Measurements from ENCODE around the gene BEND2.

Gene BEND2

DNA sequence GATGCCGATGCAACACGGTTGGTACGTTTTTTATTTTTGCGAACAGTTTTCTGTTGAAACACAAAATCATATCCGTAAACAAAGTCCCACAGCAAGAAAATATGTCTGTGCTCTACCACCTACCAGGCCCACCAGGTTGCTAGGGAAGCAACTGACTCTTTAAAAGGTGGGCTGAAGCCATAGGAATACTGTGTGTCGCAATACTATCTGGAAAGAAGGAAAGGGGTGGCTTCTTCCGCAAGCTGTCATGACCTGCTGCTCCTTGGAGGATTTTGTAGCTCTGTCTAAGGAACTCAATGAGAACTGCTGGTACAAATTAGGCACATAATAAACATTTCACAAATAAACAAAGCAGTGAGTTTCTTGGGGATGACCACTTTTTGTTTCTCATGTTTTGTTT, 46.5 kb downstream of the BEND2 start:
- H3K4me1 ChIP-seq (ENCODE audit: control insufficient read depth, low read length), result no peaks in the 10 kb centered on the region
- H3K9me3 ChIP-seq (ENCODE audit: control insufficient read depth, insufficient read depth, low read length), result no peaks in the 10 kb centered on the region
- TF ChIP-seq EZH2phosphoT487 (IDR thresholded peaks at IDR 0.05; ENCODE audit: borderline replicate concordance, low read length), result no peak
- TF ChIP-seq, protein P1, sequence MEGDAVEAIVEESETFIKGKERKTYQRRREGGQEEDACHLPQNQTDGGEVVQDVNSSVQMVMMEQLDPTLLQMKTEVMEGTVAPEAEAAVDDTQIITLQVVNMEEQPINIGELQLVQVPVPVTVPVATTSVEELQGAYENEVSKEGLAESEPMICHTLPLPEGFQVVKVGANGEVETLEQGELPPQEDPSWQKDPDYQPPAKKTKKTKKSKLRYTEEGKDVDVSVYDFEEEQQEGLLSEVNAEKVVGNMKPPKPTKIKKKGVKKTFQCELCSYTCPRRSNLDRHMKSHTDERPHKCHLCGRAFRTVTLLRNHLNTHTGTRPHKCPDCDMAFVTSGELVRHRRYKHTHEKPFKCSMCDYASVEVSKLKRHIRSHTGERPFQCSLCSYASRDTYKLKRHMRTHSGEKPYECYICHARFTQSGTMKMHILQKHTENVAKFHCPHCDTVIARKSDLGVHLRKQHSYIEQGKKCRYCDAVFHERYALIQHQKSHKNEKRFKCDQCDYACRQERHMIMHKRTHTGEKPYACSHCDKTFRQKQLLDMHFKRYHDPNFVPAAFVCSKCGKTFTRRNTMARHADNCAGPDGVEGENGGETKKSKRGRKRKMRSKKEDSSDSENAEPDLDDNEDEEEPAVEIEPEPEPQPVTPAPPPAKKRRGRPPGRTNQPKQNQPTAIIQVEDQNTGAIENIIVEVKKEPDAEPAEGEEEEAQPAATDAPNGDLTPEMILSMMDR (IDR thresholded peaks at IDR 0.05; ENCODE audit: low read depth, low read length, poor library complexity, severe bottlenecking), result no peak
- no peaks in the 10 kb centered on the region for H4K20me1 ChIP-seq (ENCODE audit: control insufficient read depth, insufficient read depth, low read depth, low read length)
- H3K79me2 ChIP-seq (ENCODE audit: control insufficient read depth, low read length), result no peaks in the 10 kb centered on the region
- no peak overlapping the region for H3K4me2 ChIP-seq (ENCODE audit: low read length)
- no peak overlapping the region for H3K27ac ChIP-seq (ENCODE audit: low read depth, low read length)
- no peaks in the 10 kb centered on the region for H3F3A ChIP-seq (ENCODE audit: control insufficient read depth, insufficient read depth)
- H3K36me3 ChIP-seq (ENCODE audit: control insufficient read depth, low read length), result no peaks in the 10 kb centered on the region
- no peaks in the 10 kb centered on the region for H3K27me3 ChIP-seq (ENCODE audit: control insufficient read depth, low read length)
- no peaks in the 10 kb centered on the region for H3K9me2 ChIP-seq (replicated peaks; ENCODE audit: control insufficient read depth, low read length)
- no peak overlapping the region for H3K4me3 ChIP-seq (ENCODE audit: low read length)

DNA sequence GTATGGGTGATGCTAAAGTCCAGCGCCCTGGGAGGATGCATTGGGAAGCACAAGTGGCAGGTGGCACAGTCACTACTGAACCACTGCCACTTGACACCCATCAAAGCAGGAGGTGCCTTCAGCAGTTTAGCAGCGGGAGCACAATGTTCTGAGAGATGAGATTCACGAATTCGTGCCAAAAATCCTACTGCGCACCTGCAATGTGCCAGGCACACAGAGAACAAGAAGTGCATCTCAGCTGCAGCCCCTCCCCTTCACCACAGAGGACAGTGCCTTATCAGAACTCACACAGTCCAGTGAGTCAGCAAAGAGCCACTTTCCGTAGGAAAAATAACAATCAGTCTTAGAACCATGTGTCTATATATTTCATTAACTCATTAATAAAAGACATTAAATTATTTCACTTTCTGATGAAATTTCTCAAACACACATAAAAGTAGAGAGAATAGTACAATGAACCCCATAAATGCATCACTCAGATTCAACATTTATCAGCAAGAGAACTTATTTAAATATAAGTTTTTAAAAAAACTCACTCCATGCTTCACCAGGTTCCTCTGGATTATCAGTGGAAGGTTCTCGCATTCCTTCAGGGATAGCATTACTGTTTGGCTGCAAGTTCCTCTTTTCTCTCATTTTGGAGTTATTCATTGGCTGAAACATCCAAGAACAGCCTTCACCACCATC, 47.0 kb downstream of the BEND2 start:
- no peaks in the 10 kb centered on the region for H3K4me1 ChIP-seq (ENCODE audit: control insufficient read depth, low read length)
- H3F3A ChIP-seq (ENCODE audit: control insufficient read depth, insufficient read depth), result no peaks in the 10 kb centered on the region
- H3K79me2 ChIP-seq (ENCODE audit: control insufficient read depth, low read length), result no peaks in the 10 kb centered on the region
- no peaks in the 10 kb centered on the region for H3K9me2 ChIP-seq (replicated peaks; ENCODE audit: control insufficient read depth, low read length)
- H4K20me1 ChIP-seq (ENCODE audit: control insufficient read depth, insufficient read depth, low read depth, low read length), result no peaks in the 10 kb centered on the region
- H3K4me3 ChIP-seq (ENCODE audit: low read length), result no peak overlapping the region
- no peaks in the 10 kb centered on the region for H3K9me3 ChIP-seq (ENCODE audit: control insufficient read depth, insufficient read depth, low read length)
- no peaks in the 10 kb centered on the region for H3K36me3 ChIP-seq (ENCODE audit: control insufficient read depth, low read length)
- H3K4me2 ChIP-seq (ENCODE audit: low read length), result no peak overlapping the region
- H3K27ac ChIP-seq (ENCODE audit: low read depth, low read length), result no peak overlapping the region
- TF ChIP-seq, protein P1 (IDR thresholded peaks at IDR 0.05; ENCODE audit: low read depth, low read length, poor library complexity, severe bottlenecking), result no peak
- TF ChIP-seq EZH2phosphoT487 (IDR thresholded peaks at IDR 0.05; ENCODE audit: borderline replicate concordance, low read length), result no peak
- no peaks in the 10 kb centered on the region for H3K27me3 ChIP-seq (ENCODE audit: control insufficient read depth, low read length)

DNA sequence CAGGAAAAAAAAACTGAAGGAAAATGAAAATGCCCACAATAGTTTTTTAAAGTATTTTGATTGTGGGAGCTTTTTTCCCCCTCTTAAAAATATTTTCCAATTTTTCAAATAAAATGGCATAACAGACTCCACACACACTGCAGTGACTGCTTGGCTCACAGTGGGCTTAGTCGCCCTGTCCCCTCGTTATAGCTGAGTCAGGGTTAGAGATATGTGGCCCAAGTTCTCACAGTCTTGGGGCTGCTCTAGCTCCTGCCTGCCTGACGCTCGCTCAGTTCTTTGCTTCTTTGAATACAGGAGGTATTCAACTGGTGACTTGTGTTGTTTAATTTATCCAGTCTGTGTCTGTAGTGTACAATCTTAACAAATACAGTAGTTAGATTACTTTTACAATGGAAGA, 47.7 kb downstream of the BEND2 start:
- no peak overlapping the region for H3K27ac ChIP-seq (ENCODE audit: low read depth, low read length)
- H3K36me3 ChIP-seq (ENCODE audit: control insufficient read depth, low read length), result no peaks in the 10 kb centered on the region
- H3K4me1 ChIP-seq (ENCODE audit: control insufficient read depth, low read length), result no peaks in the 10 kb centered on the region
- H3K27me3 ChIP-seq (ENCODE audit: control insufficient read depth, low read length), result no peaks in the 10 kb centered on the region
- H3K4me3 ChIP-seq (ENCODE audit: low read length), result no peak overlapping the region
- no peaks in the 10 kb centered on the region for H3K9me3 ChIP-seq (ENCODE audit: control insufficient read depth, insufficient read depth, low read length)
- no peaks in the 10 kb centered on the region for H4K20me1 ChIP-seq (ENCODE audit: control insufficient read depth, insufficient read depth, low read depth, low read length)
- no peaks in the 10 kb centered on the region for H3F3A ChIP-seq (ENCODE audit: control insufficient read depth, insufficient read depth)
- TF ChIP-seq EZH2phosphoT487 (IDR thresholded peaks at IDR 0.05; ENCODE audit: borderline replicate concordance, low read length), result no peak
- TF ChIP-seq, protein P1 (IDR thresholded peaks at IDR 0.05; ENCODE audit: low read depth, low read length, poor library complexity, severe bottlenecking), result no peak
- no peak overlapping the region for H3K4me2 ChIP-seq (ENCODE audit: low read length)
- no peaks in the 10 kb centered on the region for H3K79me2 ChIP-seq (ENCODE audit: control insufficient read depth, low read length)
- H3K9me2 ChIP-seq (replicated peaks; ENCODE audit: control insufficient read depth, low read length), result no peaks in the 10 kb centered on the region

Measured in DOHH2 (cell line).